ENCODE measurements around the gene ZNG1A.
"Not testable (repeated sequence)": the region's sequence is repeated elsewhere in the genome, so short reads cannot be mapped to it uniquely, and the experiment has no call there.

- not testable (repeated sequence) for TF ChIP-seq CTCF (tag by site-specific recombination; IDR thresholded peaks at IDR 0.05); ZNF311 (tag by site-specific recombination; IDR thresholded peaks at IDR 0.05; ENCODE audit: borderline replicate concordance); ZNF48 (tag by site-specific recombination; IDR thresholded peaks at IDR 0.05); ZBTB44 (tag by site-specific recombination; IDR thresholded peaks at IDR 0.05); ZNF398 (tag by site-specific recombination; IDR thresholded peaks at IDR 0.05); GLIS1 (tag by site-specific recombination; IDR thresholded peaks at IDR 0.05); MZF1 (tag by site-specific recombination; IDR thresholded peaks at IDR 0.05; ENCODE audit: borderline replicate concordance); ZNF211 (tag by site-specific recombination; IDR thresholded peaks at IDR 0.05; ENCODE audit: low read depth)
Measured at GRCh38 chr9:115118-115451, 63.8 kb downstream of the ZNG1A start.
